Vagina (tissue), 2 donors: ENCODE results near the gene SF3B5.

Experiments
- CTCF ChIP-seq, 3 experiments: fragments of 450-650 bp in 2 of 3; fragments of 200-600 bp in 1 of 3; sonication (generic) in 1 of 3; IDR thresholded peaks; one replicate each; pipeline ENCODE4 v1.5.1; 2017 to 2019; ENCODE audit warnings: antibody characterized with exemption in 3 of 3, mild to moderate bottlenecking in 2 of 3, moderate library complexity in 2 of 3
- POLR2A ChIP-seq, 2 donors: fragments of 450-650 bp; IDR thresholded peaks; one replicate each; pipeline ENCODE4 v1.6.1; 2017; ENCODE audit warnings: antibody characterized with exemption in 2 of 2, mild to moderate bottlenecking in 2 of 2, moderate library complexity in 2 of 2

- no peak for TF ChIP-seq CTCF (IDR thresholded peaks at IDR 0.05)
- no peak for TF ChIP-seq POLR2A (IDR thresholded peaks at IDR 0.05)
Measured at GRCh38 chr6:144129469-144129868, 34.1 kb upstream of the SF3B5 start.
